SW 1271 (cell line): ENCODE data around the gene WSCD2.
A peak's percentile ranks its signal among the peaks of the same experiment; 100 is the strongest.

ENCODE experiments used
- DNase-seq, 2 experiments: peaks; one replicate each; lab custom pipeline; 2025; lab: John Stamatoyannopoulos, UW

The WSCD2 gene

DNA sequence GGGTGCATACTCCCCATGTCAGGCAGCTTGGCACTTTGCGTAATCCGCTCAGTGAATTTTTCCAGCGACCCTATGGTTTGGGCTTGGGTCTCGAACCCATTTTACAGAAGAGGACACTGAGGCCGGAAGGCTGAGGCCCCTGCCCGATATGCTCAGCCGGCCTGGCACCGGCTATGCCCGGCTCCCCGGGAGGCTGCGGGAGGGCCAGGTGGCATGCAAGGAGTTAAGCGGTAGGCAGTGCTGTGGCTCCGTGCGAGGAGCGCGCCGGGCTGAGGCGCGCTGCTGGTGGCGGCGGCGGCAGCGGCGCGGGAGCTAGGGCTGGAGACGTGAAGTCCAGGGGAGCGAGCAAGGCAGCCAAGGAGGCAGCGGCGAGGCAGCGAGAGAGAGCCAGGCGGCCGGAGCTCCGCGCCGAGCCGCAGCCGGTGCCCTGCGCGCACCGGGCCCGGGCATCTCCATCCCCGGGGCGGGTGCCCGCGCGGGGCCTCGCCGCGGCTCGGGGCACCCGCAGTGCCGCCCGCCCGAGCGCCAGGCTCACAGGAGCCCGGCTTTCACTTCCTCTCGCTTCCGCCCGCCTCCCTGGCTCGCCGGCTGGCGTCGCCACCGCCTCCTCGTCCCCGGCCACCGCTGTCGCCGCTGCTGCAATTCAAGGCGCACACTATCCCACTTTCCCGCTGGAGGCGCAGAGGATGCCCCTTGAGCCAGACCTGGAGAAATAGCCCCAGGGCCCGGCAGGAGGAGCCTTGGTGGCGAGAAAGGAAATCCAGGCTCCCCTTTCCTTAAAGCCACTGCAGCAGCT lies at the start of gene WSCD2:
TSS of gene WSCD2 (plus strand) at position 272 of the 796 bp plus-strand sequence. CDS start 66,545 bp downstream, outside the sequence.
- DNase-seq, result peak; percentile 76 to 81

DNA sequence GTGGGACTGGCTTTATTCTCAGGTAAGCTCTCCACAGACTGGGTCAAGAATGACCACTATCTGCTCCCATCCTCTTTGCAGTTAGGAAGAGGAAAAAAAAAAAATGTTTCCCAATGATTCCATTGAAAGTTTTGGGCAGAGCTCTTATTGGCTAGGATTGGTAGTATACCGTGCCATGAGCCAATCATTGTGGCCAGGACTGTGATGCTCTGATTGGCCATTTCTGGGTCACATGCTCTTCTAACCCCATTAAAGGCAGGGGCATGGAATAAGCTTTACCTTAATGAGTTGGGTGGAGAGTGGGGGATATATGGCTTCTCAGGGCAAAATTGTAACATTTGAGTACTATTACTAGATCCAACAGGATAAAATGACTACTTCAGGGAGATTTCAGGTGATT lies 49.4 kb upstream of the WSCD2 start:
- no peak for DNase-seq

DNA sequence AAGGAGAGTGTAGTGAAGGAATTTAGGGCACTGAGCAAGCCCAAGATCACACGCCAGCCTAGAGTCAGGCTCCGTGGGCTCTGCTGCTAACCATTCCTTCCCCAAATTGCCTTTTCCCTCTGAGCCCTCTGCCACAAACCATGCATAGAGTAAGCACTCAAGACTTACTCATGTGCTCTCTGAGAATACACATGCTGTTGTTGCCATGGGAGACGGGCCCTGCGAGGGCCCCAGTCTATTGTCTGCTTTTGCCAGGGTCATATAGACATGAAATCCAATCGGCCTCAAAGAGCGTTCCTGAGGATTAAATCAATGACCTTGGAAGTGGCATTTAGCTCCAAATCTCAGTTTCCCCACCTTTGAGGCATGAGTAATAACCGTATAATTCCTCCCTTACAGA lies 48.7 kb upstream of the WSCD2 start:
- no peak for DNase-seq

DNA sequence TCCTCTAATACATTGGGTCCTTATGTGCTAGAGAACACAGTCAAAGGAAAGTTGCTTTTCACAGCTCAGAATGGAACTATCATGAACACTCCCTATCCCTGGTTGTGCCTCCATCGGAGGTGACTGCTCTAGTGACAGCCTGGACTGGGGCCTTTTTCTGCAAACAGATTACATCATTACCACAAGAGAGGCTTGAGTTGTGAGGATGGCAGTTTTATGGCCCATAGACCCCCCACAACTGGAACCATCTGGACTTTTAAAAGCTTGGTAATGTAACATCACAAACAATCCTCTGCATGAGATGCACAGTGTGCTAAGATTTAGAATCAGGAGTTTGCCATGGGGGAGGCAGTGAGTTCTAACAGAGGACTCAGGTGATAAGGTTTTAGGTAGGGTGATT lies 46.6 kb upstream of the WSCD2 start:
- no peak for DNase-seq

DNA sequence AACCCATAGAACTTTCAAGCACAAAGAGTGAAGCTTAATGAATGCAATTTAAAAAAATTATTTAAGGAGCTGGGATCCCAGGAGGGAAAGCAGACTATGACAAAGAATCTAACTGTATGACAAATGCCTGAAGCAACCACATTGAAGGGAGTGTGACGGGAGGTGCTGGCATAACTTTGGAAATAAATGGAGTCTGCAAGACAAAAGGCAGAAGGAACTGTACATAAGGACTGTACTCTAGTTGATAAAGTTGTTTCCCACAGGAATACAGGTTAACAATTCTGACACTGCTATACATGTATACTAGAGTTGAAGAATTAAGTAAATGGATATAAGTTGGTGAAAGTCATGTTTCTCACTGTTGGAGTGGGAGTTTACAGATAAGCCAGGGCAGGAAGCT lies 41.2 kb upstream of the WSCD2 start:
- no peak for DNase-seq

DNA sequence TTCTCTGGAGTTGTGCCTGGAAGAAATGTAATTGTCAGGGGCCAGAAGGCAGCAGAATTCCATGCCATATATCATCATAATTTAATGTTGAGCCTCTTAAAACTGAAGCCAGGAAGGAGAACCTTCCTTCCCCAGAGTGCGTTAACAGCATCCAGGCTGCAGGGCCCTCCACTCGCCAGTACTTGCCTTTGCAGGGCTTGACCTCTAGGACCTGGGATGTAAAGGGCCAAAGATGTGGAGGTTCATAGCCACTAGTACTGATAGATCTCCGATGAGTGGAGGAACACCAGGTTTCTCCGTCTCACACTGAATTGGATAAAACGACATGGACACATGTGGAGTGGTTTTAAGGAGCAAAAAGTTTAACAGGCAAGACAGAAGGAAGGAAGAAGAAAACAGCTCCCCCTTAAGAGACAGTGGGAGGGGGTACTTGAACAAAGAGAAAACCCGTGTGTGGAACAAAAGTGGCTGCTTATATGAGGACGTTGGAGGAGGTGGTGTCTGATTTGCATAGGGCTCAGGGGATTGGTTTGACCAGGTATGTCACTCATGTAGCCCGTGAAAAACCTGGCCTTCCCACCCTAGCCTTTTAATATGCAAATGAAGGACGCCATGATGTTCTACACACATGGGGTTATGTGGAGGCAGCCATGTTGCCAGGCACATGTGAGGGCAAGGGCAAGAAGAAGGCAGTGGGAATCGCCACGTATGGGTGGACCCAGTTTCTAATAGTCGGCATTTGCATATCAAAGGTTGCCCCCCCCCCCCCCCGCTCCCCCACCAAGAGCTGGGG lies 38.8 kb upstream of the WSCD2 start:
- no peak for DNase-seq

DNA sequence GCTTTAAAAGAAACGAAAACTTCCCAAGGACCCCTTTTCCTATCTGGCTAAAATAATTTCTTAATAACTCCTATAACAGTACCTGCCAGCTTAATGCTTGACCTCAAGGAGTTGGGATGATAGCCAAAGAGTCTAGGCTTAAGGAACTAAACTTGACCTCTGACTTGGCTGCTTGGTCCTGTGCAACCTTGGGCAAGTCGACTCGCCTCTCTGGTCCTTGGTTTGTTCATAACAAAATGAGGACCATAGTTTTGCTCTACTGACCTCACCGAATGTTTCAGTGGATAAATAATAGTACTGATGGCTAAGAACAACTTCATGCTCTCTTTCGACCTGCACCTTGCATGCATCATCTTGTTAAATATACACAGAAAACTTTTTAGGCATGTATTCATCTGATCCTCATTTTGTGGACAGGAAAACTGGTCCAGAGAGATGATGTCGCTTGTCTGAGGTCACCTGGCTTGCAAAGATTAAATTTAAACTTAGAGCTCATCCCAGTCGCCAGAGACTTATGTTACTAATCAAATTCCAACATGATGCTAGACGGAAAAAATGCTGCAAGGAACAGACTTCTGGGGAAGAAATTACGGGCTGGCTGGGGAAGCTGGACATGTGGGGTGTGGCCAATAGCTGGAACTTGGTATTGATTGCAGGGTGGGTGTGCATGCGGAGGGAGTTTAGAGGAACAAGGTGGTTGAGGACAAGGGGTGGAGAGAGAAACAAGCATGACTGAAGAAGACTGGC lies 38.0 kb upstream of the WSCD2 start:
- DNase-seq, result no peak

DNA sequence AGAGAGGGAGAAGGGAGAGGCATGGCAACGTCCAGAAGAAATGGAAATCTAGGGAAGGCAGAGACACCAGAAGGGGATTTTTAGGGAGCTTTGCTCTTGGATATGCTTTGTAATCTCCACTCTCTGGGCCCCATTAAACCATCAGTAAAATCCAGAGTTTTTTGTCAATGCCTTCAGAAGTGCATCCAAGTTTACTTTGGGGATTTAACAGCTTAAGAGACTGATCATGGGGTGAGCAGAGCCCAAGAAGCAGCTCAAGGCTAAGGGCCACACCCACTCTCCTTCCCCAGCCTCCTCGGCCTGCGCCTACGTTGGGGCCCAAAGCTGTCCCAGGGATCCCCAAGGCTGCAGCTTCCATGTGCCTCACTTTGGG lies 37.4 kb upstream of the WSCD2 start:
- DNase-seq, result no peak

DNA sequence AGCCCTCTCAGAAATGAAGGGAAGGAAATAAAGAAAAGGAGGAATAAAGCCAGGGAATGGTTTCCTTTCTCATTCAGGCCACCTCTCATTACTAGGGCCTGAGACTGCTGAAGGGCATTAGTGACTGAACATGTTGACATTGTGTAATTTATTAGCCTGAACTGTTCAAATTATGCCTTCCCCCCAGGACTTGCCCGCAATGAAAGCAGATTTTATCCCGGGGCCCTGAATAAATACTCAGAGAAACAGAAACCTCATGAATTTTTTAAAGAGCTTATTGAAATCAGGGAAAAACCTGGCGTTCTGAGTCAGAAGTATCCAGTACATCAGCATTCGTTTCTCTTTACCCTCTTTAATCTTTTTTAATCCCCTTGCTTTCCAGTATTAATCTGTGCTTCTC lies 35.9 kb upstream of the WSCD2 start:
- DNase-seq, result no peak

DNA sequence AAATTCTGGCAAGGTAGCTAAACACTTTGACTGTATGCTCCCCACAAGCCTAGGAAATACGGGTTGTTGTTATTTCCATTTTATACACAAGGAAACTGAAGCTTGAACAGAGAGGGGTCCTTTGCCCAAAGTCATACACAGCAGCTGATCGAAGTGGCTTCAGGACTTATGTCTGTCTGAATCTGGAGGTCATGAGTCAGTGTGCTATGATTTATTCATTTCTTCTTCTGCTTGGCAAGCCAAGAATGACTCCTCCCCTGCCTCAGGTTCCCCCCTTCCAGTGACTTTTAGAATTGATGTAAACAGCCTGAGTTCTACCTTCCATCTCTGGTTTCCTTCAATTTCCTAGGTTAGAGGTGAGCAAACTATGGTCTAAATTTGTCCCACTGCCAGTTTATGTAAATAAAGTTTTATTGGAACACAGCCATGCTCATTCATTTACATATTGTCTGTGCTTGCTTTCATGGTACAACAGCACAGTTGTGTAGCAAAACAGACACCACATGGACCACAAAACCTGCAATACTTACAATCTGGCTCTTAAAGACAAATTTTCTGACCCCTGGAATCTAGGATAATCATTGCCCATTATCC lies 34.9 kb upstream of the WSCD2 start:
- DNase-seq, result no peak

DNA sequence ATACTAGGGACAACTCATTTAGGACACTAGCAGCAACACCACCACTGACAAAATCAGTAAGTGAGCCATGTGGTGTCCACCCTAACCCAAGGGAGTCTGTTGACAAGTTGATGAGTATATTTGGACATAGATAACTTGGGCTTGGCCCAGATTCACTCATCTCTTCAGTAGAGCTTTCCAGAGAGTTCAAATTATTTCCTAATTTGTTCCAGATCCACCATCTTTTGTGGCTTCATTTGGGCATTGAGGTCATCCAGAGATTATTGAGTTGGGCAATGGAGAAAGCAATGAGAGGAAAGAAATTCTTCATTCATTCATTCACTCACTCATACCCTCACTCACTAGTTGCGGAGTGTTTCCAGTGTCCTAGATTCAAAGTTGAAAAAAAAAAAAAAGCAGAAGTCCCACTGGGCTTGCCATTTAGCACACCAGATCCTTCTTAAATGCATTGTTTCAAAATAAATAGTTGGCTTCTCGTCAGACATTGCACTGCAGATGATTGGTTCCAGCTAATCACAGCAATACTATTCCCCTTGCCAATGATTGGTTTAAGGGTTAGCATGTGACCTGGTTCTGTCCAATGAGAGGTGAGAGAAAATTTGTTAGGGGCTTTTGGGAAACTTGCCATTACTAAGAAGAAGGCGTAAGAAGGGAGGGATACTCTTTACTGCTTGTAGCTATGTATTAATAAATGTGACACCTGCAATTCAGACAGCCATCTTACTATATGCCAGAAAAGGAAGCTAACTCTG lies 31.8 kb upstream of the WSCD2 start:
- no peak for DNase-seq

DNA sequence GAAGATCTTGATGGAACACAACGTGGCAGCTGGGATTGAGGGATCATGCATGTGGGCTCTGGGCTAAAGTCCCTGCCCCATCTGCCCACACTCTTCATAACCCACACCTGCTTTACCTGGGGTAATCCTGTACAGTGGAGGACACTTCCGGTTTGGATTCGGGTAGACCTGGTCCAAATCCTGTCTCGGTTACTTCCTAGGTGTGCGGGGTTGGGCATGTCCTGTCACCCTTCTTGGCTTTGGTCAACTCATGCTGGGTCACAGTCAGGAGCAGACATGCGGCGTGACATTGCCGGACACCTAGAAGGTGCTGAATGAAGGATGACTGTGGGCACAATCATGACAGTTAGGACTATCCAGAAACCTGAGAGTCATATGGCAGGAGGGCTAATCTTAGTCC lies 30.7 kb upstream of the WSCD2 start:
- no peak for DNase-seq

DNA sequence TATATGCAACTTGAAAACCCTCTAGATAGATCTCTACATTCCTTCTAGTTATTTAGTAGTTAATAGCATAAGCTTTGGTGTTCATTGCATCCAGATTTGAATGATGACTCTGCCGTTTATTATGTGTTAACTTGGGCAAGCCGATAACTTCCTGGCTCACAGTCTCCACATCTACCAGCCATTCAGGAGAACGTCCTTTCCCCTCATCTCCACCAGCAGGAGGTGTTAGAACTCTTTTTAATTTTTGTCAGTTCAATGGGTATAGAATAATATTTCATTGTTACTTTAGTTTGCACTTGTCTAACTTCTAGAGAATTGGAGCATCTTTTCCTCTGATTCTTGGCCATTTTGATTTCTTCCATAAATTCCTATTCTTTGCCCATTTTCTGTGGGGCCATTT lies 30.0 kb upstream of the WSCD2 start:
- DNase-seq, result no peak

DNA sequence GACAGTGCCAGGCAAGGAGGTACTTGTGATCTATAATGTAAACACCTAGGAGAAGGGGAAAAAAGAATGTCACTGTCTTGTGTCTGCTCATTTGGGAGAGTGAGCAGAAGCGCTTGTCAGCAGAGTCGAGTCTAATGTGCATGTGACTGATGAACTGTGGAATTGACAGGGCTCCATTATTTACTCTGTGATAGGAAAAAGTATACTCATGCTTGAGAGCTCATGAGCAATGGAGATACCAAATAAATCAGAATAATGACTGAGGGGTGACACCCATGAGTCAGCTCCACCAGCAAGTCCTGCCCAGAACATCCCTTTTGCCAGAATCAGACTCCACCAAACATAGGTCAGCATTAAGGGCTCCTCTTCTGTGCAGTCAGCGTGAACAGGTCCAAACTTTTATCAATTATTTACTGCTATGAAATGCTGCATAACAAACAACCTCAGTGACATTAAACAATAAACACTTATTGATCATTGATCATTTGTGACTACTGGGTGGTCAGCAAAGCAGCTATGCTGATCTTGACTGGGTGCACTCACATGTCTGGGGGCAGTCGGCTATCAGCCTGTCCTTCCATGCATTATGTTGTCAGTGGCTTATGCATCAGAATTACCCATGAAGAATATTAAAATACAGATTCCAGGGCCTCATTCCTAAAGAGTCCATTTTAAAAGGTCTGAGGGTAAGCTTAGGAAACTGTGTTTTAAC lies 29.2 kb upstream of the WSCD2 start:
- no peak for DNase-seq

DNA sequence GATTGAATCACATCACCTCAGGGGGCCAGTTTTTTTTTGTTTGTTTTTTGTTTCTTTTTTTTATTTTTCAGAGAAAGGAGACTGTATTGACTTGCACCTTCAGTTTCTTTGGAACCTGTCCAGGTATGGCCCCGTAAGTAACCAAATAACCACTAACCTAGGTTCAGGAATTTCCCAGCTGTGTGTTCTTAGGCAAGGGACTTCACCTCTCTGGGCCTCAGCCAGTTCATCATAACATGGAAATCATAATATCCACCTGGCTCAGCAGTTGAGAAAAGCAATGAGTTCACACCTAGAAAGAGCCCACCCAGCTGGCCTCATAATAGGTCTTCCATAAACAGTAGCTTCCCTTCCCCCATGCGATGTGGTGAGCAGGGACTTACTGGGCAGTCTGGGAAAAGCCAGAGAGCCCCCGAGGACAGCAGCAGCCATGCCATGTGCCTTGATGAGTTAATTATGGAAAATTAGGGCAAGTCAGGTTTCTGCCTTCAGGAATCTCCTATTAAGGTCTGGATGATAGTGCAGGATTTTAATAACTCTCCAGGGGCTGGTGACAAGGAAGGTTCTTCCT lies 27.4 kb upstream of the WSCD2 start:
- no peak for DNase-seq

DNA sequence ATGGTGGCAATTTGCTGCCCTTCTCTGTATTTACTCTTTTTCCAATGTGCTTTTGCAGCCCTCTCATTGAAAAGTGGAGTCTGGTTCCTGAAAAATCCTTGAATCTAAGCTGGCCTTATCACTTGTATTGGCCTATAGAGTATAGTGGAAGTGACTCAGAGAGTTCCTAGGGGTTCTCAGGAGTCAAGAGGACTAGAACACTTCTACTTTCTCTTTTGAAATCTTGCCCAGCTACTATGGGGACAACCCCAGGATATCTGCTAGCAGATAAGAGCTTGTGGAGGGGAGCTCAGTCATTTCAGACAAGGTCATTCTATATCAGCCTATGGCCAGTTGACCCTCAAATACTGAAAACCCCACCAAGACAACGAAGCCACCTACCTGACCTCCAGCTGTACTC lies 26.7 kb upstream of the WSCD2 start:
- no peak for DNase-seq

DNA sequence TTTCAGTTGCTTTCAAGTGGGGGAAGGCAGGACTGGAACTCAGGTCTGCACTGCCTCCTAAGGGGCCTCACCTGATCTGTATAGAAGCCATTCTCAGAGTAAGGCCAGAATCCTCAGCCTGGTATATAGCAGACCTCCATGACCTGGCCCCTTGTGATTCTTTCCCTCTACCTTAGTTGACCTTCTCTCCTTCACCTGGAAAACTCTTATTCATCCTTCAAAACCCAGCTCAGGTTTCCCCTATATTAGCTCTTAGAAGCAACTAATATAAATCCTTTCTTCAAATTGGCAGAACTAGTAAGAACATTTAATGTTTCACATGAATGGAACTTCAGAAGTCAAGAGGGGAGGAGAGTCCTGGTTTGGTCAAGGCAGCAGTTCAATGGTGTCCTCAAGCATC lies 26.0 kb upstream of the WSCD2 start:
- no peak for DNase-seq

DNA sequence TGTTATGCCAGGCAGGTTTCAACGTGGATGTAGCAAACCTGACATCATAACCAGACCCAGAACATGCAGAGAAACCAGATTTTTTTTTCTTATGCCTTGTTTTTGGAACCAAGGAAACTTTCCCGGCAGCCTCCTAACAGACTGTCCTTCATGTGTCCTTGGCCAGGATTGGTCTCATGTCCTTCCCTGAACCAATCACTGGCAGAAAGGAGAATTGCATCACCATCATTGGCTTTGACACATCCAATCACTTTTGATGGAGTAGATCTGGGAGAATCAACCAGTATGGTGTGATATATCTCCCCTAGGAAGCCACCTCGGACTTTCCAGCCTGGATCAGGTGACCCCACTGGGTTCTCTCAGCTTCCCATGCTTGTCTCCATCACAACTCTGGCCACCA lies 25.6 kb upstream of the WSCD2 start:
- no peak for DNase-seq

DNA sequence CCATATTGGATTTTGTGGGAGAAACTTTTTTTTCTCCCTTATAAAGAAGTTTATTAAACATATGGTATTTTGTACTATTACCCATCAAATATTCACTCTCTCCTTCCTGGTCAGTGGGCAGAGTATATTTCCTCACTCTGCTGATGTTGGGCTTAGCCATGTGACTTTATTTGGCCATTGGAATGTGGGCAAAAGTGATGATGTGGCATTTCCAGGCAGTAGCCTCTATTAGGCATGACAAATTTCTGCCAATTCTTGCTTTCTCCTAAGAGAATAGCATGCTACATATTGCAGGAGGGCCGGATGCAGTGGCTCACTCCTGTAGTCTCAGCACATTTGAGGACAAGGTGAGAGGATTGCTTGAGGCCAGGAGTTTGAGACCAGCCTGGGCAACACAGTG lies 24.4 kb upstream of the WSCD2 start:
- no peak for DNase-seq

DNA sequence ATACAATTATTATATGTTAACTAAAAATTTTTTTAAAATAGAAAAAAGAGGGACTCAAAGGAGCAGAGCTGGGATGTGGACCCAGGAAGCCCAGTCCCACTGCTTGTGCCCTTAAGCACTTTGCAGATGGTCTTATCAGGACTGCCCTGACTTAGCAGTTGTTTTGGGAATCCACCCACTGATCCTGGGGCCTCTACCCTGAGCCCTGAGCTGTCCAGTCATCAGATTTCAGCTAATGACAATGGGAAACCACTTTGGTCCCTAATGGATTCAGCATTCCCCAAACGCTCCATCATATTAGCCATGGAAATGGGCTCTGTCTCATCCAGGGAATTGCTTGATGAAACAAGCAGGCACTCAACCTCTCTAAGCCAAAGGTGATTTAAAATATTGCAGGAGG lies 22.5 kb upstream of the WSCD2 start:
- DNase-seq, result no peak

DNA sequence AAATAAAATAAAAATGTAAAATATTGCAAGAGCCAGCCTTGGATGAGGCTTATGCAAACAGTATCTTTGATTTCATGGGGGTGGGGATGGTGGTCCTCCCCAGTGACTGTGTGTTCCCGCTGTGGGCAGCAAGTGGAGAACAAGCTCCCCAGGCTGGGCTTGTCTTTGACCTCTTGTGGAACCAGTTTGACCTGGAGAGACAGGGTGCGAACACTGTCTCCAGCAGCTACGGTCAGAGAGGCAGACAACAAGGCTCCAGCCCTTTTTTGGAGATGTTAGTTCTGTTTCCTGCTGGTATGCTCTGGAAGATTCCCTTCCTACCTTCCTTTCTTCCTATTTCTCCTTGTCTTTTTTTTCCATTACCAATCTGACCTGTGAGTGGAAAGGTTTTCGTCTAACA lies 21.8 kb upstream of the WSCD2 start:
- DNase-seq, result no peak
